Heart right ventricle (tissue), 16 donors: ENCODE results near the gene KLK11. TPM values are rescaled to one million over a fixed set of nuclear protein-coding genes. Genes with fewer than 3 reads are reported as not detected.

ENCODE experiments used
- ATAC-seq, 8 donors: fragments of 200-7000 bp; cut with Tn5 transposase; one replicate each; pipeline ENCODE4 v1.9.1; 2020; ENCODE audit warnings: mild to moderate bottlenecking in 8 of 8, moderate library complexity in 8 of 8, moderate number of reproducible peaks in 1 of 8
- DNase-seq, 2 donors: peaks; one replicate each; pipeline ENCODE4 v3.0.0-alpha.2; 2020
- H3K27ac ChIP-seq, 10 donors: fragments of 200-600 bp; sonication (generic) in 2 of 10; one replicate each; pipeline versions ENCODE4 v1.5.0 to v1.8.0; 2020 to 2022; ENCODE audit warnings: mild to moderate bottlenecking in 3 of 10
- H3K27me3 ChIP-seq, 7 donors: fragments of 200-600 bp; one replicate each; pipeline ENCODE4 v1.8.0; 2021 to 2022; ENCODE audit warnings: mild to moderate bottlenecking in 2 of 7
- H3K36me3 ChIP-seq, 9 donors: fragments of 200-600 bp; sonication (generic) in 1 of 9; one replicate each; pipeline versions ENCODE4 v1.5.0 to v1.8.0; 2020 to 2022; ENCODE audit warnings: mild to moderate bottlenecking in 2 of 9
- H3K4me1 ChIP-seq, 9 donors: fragments of 200-600 bp; sonication (generic) in 1 of 9; one replicate each; pipeline versions ENCODE4 v1.5.0 to v1.8.0; 2020 to 2022; ENCODE audit warnings: mild to moderate bottlenecking in 4 of 9
- H3K4me3 ChIP-seq, 10 donors: fragments of 200-600 bp; sonication (generic) in 2 of 10; one replicate each; pipeline versions ENCODE4 v1.5.0 to v1.8.0; 2020 to 2022; ENCODE audit warnings: mild to moderate bottlenecking in 7 of 10, moderate library complexity in 2 of 10
- H3K9me3 ChIP-seq, 11 donors: fragments of 200-600 bp in 10 of 11; sonication (generic) in 2 of 11; one replicate each; pipeline versions ENCODE4 v1.5.0 to v1.8.0; 2013 to 2022; ENCODE audit warnings: mild to moderate bottlenecking in 2 of 11, control low read depth in 1 of 11, moderate library complexity in 1 of 11
- WGBS, 2 donors: extraction: QIAGEN DNeasy Blood & Tissue Kit; methylation state at CpG; one replicate each; pipeline ENCODE4 v1.1.7; 2013; ENCODE audit warnings: inconsistent platforms in 1 of 2; 5-methylcytosine and 5-hydroxymethylcytosine counted together
- intact Hi-C, 10 donors: fragments of 100-400 bp; cut with DNase I; formaldehyde crosslinking; loops; one replicate each; pipeline versions ENCODE4 v1.11.1 to v1.14.2; 2022
- polyA plus RNA-seq, 2 donors: library from polyadenylated mRNA; stranded (reverse); fragments of 200-250 nt; gene quantifications; one replicate each; pipeline ENCODE4 v1.2.3, GENCODE V29; 2013
- total RNA-seq, 10 donors: library from RNA; stranded (reverse); fragmentation: NEBNext Ultra II Directional in 3 of 10; extraction: Animal tissue kit (Norgen Biotek cat#: 25700) in 3 of 10; gene quantifications; one replicate each; pipeline versions ENCODE4 v1.2.1 to v1.2.4, GENCODE V29; 2021 to 2023
- TF ChIP-seq, protein P1 (sequence below), 9 donors: fragments of 200-600 bp; sonication (generic) in 2 of 9; IDR thresholded peaks; one replicate each; pipeline versions ENCODE4 v1.5.0 to v1.8.0; 2021 to 2022; ENCODE audit warnings: antibody characterized with exemption in 9 of 9, mild to moderate bottlenecking in 5 of 9, moderate library complexity in 1 of 9
- donor health status: Arrhythmogenic right ventricular cardiomyopathy.
- donor health status: ischemic (EF 13 %, LVEDD 7.1; RV severe dilation, severe dysfunction).
- donor health status: healthy with polysubstance abuse.
- donor health status: DM: no; HTN: yes; CAD: no.
- donor health status: DM: no; HTN: no; CAD: no.
- donor health status: ischemic (EF 25% LVEDD 6.9; RV normal size, moderate dysfunction).
- donor health status: ischemic (EF 25% LVEDD 5.7; RV mildly dilated, moderate dysfunction).
- donor health status: healthy.
- donor health status: DM: yes; HTN: yes; CAD: no.
- donor health status: Ischemic cardiomyopathy.
- donor health status: ischemic (EF 35%, LVEDD 5.7; RV mildly dilated, moderate dysfunction).
- donor health status: nonischemic (EF 11% LVEDD 7.7; RV severe dilation, severe dysfunction).
- donor health status: DM: yes; HTN: yes; CAD: no.
- donor health status: PGD.
- donor health status: ischemic (EF 29% LVEDD 5.4; RV normal size, mild dysfunction).
- donor health status: nonischemic (EF 23%, LVEDD 6.1; RV moderate dilation, normal function).

The KLK11 gene
- total and polyA plus RNA-seq, 12 donors = 0.27 to 0.59 (median 0.43) TPM; not detected in 6

DNA sequence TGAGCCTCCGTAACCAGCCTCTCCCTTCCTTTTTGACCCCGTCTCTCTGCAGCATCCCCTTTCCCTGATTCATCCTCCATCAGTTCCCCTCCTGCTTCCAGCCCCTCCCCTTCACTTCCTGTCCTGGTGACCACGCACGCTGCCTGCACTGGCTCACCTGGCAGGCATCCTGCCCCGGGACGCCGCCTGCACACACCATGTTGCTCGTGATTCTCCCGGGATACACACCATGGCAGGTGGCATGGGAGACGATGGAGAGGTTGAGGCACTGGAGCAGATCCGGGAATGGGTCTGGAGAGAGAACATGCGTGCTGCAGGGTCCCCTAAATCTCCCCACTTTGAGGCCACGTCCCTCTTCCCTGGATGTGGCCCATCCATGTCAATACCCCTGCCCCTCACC is 4.2 kb upstream of the KLK11 start:
- no peaks in the 10 kb centered on the region for H3K36me3 ChIP-seq
- TF ChIP-seq, protein P1, sequence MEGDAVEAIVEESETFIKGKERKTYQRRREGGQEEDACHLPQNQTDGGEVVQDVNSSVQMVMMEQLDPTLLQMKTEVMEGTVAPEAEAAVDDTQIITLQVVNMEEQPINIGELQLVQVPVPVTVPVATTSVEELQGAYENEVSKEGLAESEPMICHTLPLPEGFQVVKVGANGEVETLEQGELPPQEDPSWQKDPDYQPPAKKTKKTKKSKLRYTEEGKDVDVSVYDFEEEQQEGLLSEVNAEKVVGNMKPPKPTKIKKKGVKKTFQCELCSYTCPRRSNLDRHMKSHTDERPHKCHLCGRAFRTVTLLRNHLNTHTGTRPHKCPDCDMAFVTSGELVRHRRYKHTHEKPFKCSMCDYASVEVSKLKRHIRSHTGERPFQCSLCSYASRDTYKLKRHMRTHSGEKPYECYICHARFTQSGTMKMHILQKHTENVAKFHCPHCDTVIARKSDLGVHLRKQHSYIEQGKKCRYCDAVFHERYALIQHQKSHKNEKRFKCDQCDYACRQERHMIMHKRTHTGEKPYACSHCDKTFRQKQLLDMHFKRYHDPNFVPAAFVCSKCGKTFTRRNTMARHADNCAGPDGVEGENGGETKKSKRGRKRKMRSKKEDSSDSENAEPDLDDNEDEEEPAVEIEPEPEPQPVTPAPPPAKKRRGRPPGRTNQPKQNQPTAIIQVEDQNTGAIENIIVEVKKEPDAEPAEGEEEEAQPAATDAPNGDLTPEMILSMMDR (IDR thresholded peaks at IDR 0.05) = no peak
- DNase-seq (no peak), ATAC-seq (no peak)
- H3K9me3 ChIP-seq = no peaks in the 10 kb centered on the region
- H3K4me1 ChIP-seq = peaks cover 0 to 16% (median 0%) of the 10 kb centered on the region in 9 donors
- WGBS, 2 donors = 81 to 83% methylated on average over 13 of the region's 13 CpGs
- H3K27ac ChIP-seq = no peak overlapping the region
- no peak overlapping the region for H3K4me3 ChIP-seq
- intact Hi-C loops = no loop called here
- H3K27me3 ChIP-seq = peaks cover 0 to 75% (median 26%) of the 10 kb centered on the region in 7 donors

DNA sequence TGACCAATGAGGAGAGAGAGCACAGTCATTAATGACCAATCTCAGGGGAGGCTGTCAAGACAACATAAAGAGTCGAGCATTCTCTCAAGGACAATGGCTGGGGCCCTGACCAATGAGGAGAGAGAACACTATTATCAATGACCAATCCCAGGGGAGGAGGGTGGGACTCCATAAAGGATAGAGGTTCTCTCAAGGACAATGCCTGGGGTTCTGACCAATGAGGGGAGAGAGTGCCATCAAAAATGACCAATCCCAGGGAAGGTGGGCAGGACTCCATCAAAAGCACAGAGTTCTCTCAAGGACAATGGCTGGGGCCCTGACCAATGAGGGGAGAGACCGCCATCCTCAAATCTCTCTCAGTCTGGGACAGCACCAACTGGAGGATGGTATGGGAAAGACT is 3.3 kb upstream of the KLK11 start:
- no peaks in the 10 kb centered on the region for H3K9me3 ChIP-seq
- TF ChIP-seq, protein P1 (IDR thresholded peaks at IDR 0.05) = no peak
- no peak overlapping the region for H3K27ac ChIP-seq
- intact Hi-C loops = loop anchor here in 3 of 10 donors (5.0 to 10.0 kb wide), 4 partner anchors 53 to 145 kb away; partner anchors contain the start of gene KLK14 (in 1 of the 3)
- no peaks in the 10 kb centered on the region for H3K36me3 ChIP-seq
- peaks cover 0 to 79% (median 32%) of the 10 kb centered on the region in 7 donors for H3K27me3 ChIP-seq
- no peak overlapping the region for H3K4me3 ChIP-seq
- DNase-seq (no peak), ATAC-seq (no peak)
- WGBS, 2 donors = 70 to 78% methylated on average over 2 of the region's 2 CpGs
- H3K4me1 ChIP-seq = peaks cover 0 to 16% (median 0%) of the 10 kb centered on the region in 9 donors

DNA sequence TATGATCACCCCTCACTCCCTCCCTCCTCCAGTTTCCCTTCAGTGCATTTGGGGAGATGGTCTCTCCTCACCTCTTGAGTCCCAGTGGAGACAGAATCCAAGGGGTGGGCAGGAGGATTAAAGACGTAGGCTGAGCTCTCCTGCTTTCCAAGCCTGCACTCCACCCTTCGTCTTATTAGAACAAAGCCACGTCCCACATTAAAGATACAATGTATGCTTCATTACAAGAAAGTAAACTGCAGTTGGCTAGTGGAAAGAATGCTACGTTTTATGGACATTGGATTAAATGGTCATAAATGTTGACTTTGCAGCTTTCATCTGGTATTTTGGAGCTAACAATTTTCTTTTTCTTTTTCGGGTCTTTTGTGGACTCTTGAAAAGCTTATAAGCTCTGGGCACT is 1.5 kb upstream of the KLK11 start:
- intact Hi-C loops = loop anchor here in 3 of 10 donors (5.0 to 10.0 kb wide), 4 partner anchors 54 to 147 kb away; partner anchors contain the start of gene KLK14 (in 1 of the 3)
- no peak overlapping the region for H3K27ac ChIP-seq
- DNase-seq (no peak), ATAC-seq (no peak)
- peaks cover 0 to 16% (median 0%) of the 10 kb centered on the region in 9 donors for H3K4me1 ChIP-seq
- peaks cover 0 to 80% (median 43%) of the 10 kb centered on the region in 7 donors for H3K27me3 ChIP-seq
- WGBS, 2 donors = 63 to 73% methylated on average over 5 of the region's 5 CpGs
- no peaks in the 10 kb centered on the region for H3K36me3 ChIP-seq
- no peak overlapping the region for H3K4me3 ChIP-seq
- no peaks in the 10 kb centered on the region for H3K9me3 ChIP-seq
- TF ChIP-seq, protein P1 (IDR thresholded peaks at IDR 0.05) = no peak

DNA sequence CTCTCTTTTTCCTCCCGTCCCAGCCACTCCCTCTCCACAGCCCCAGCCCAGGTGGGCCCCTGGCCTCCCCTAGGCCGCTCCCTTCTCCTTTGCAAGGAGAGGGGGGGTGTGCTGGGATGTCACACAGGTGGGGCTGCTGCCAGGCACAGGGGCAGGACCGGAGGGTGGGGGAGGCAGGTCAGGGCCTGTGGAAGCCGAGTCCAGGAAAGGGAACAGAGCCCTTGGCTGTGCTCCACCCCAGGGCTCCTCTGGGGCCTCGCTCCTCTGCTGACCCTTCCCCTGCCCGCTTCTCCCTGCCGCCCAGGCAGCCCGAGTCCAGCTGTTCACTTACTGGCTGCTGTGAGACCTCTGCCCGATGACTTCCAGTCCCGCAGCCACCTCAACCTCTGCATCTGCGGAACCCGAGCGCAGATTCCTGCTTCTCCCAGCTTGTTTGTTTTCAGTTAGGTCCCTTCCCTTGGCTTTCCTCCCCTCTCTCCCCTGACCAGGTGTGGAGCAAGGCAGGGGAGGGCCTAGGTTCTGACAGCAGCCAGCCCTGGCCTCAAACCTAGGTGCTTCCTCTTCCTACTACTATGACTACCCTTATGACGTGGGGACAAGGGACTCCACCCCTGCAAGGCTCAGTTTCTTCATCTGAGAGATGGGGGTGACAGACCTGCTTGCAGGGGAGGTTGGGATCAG is 850 bp upstream of the KLK11 start:
- peak overlapping the region in 2 of 10 donors; percentile 38 to 41 for H3K4me3 ChIP-seq
- no peak overlapping the region for H3K27ac ChIP-seq
- no peaks in the 10 kb centered on the region for H3K9me3 ChIP-seq
- intact Hi-C loops = loop anchor here in 3 of 10 donors (5.0 to 10.0 kb wide), 4 partner anchors 55 to 148 kb away; partner anchors contain the start of gene KLK14 (in 1 of the 3)
- ATAC-seq (no peak), DNase-seq (no peak)
- WGBS, 2 donors = 41 to 42% methylated on average over 14 of the region's 14 CpGs
- no peaks in the 10 kb centered on the region for H3K36me3 ChIP-seq
- peaks cover 0 to 86% (median 43%) of the 10 kb centered on the region in 7 donors for H3K27me3 ChIP-seq
- TF ChIP-seq, protein P1 (IDR thresholded peaks at IDR 0.05) = no peak
- H3K4me1 ChIP-seq = peaks cover 0 to 16% (median 0%) of the 10 kb centered on the region in 9 donors
